GM12878 (cell line): ENCODE data around the gene MAL. TPM values are rescaled to one million over a fixed set of nuclear protein-coding genes. Genes with fewer than 3 reads are reported as not detected.

Experiments used
- ATAC-seq: fragments of 200-7000 bp; cut with Tn5 transposase; 3 replicates; pipeline ENCODE4 v1.9.1; 2020; ENCODE audit warnings: mild to moderate bottlenecking, moderate library complexity
- BruUV-seq: library from RNA; stranded (reverse); fragments of 400-500 nt; replicated peaks from 2 replicates; lab custom pipeline; 2021; lab: Mats Ljungman, UMichigan
- CTCF ChIA-PET: fragments of 300-600 bp; sonication (Branson Sonifier 250); formaldehyde crosslinking; extraction: SDS; loops from one replicate; lab custom pipeline; 2021; ENCODE audit warnings: inconsistent platforms; lab: Yijun Ruan, JAX
- POLR2A ChIA-PET: fragments of 350-600 bp; formaldehyde crosslinking; extraction: SDS; loops from one replicate; lab custom pipeline; 2021; ENCODE audit warnings: inconsistent platforms; lab: Charles Lee
- RAD21 ChIA-PET: fragments of 300-600 bp; sonication (Branson Sonifier 250); formaldehyde crosslinking; loops from one replicate; lab custom pipeline; 2023; ENCODE audit warnings: antibody characterized with exemption; ENCODE audit not compliant: unreplicated experiment; lab: Charles Lee
- SMC1A ChIA-PET: fragments of 300-600 bp; sonication (Branson Sonifier 250); formaldehyde crosslinking; loops from one replicate; lab custom pipeline; 2023; ENCODE audit not compliant: unreplicated experiment, uncharacterized antibody; lab: Charles Lee
- DNase-seq: peaks from one replicate; pipeline ENCODE4 v3.0.0-alpha.2; 2011; ENCODE audit warnings: low read depth, low spot score
- FAIRE-seq: peaks from 3 replicates; lab custom pipeline; 2011; peaks lifted over from hg19 to GRCh38; lab: Jason Lieb, UNC
- H2AFZ ChIP-seq: 2 replicates; pipeline ENCODE4 v1.6.0; 2011; ENCODE audit warnings: low read depth, low read length, control low read depth; ENCODE audit not compliant: control insufficient read depth
- H3K27ac ChIP-seq: 2 replicates; pipeline ENCODE4 v1.5.1; 2011; ENCODE audit warnings: control low read depth; ENCODE audit not compliant: control insufficient read depth, insufficient read depth
- H3K27me3 ChIP-seq, 2 experiments: replicated peaks in 1 of 2; 2 replicates each; pipeline versions ENCODE4 v1.6.0 to v1.6.1; 2011; ENCODE audit warnings: low read length in 1 of 2; ENCODE audit not compliant: control insufficient read depth in 2 of 2, insufficient read depth in 2 of 2
- H3K36me3 ChIP-seq, 2 experiments: 2 replicates each; pipeline ENCODE4 v1.5.1; 2011; ENCODE audit warnings: low read length in 1 of 2; ENCODE audit not compliant: control insufficient read depth in 2 of 2, insufficient read depth in 2 of 2
- H3K4me1 ChIP-seq: 2 replicates; pipeline ENCODE4 v1.6.1; 2011; ENCODE audit warnings: mild to moderate bottlenecking, low read length, moderate library complexity, mixed read lengths; ENCODE audit not compliant: control insufficient read depth, insufficient read depth
- H3K4me2 ChIP-seq: 2 replicates; pipeline ENCODE4 v1.6.0; 2011; ENCODE audit warnings: control low read depth; ENCODE audit not compliant: control insufficient read depth, insufficient read depth
- H3K4me3 ChIP-seq: fragments of 200-600 bp; sonication (generic); 2 replicates; pipeline ENCODE4 v1.5.1; 2016
- H3K79me2 ChIP-seq: 2 replicates; pipeline ENCODE4 v1.6.0; 2011; ENCODE audit warnings: low read length; ENCODE audit not compliant: control insufficient read depth, insufficient read depth
- H3K9ac ChIP-seq: 2 replicates; pipeline ENCODE4 v1.8.0; 2011; ENCODE audit warnings: low read length, control low read depth, mixed read lengths; ENCODE audit not compliant: control insufficient read depth, insufficient read depth
- H3K9me3 ChIP-seq: replicated peaks from 3 replicates; pipeline ENCODE4 v1.5.1; 2011; ENCODE audit warnings: mild to moderate bottlenecking, low read length; ENCODE audit not compliant: control insufficient read depth, insufficient read depth
- H4K20me1 ChIP-seq: 2 replicates; pipeline ENCODE4 v1.6.0; 2011; ENCODE audit not compliant: control insufficient read depth, insufficient read depth
- BACH1 ChIP-seq: fragments of 450-650 bp; IDR thresholded peaks from 2 replicates; pipeline ENCODE4 v1.6.1; 2017; ENCODE audit warnings: mild to moderate bottlenecking, borderline replicate concordance
- CHD4 ChIP-seq: fragments of 200-600 bp; sonication (generic); IDR thresholded peaks from 2 replicates; pipeline ENCODE4 v1.6.1; 2016; ENCODE audit warnings: mild to moderate bottlenecking
- FOS ChIP-seq: IDR thresholded peaks from 3 replicates; pipeline ENCODE4 v1.6.1; 2011; ENCODE audit warnings: borderline replicate concordance; ENCODE audit not compliant: insufficient read length; ENCODE audit errors: extremely low read depth
- HSF1 ChIP-seq: fragments of 150-350 bp; IDR thresholded peaks from 2 replicates; pipeline ENCODE4 v1.6.1; 2014; ENCODE audit warnings: mild to moderate bottlenecking, low read depth, low read length
- LARP7 ChIP-seq: fragments of 450-650 bp; IDR thresholded peaks from 2 replicates; pipeline ENCODE4 v1.6.1; 2017; ENCODE audit warnings: mild to moderate bottlenecking
- NFYB ChIP-seq: IDR thresholded peaks from 2 replicates; pipeline ENCODE4 v1.6.1; 2011; ENCODE audit warnings: low read depth, mild to moderate bottlenecking, low read length, improper control_type of control experiment, moderate library complexity; ENCODE audit not compliant: insufficient read depth
- RB1 ChIP-seq: fragments of 450-650 bp; formaldehyde crosslinking; IDR thresholded peaks from 2 replicates; pipeline ENCODE4 v1.6.1; 2017; ENCODE audit warnings: mild to moderate bottlenecking, borderline replicate concordance
- RELA ChIP-seq: fragments of 450-650 bp; IDR thresholded peaks from 2 replicates; pipeline ENCODE4 v1.8.0; 2014; ENCODE audit warnings: borderline replicate concordance; ENCODE audit not compliant: partially characterized antibody
- SKIL ChIP-seq: fragments of 450-650 bp; IDR thresholded peaks from 2 replicates; pipeline ENCODE4 v1.6.1; 2017; ENCODE audit warnings: mild to moderate bottlenecking, low read depth, inconsistent platforms; ENCODE audit not compliant: poor library complexity, severe bottlenecking
- SMARCA5 ChIP-seq: fragments of 450-650 bp; IDR thresholded peaks from 2 replicates; pipeline ENCODE4 v1.6.1; 2017; ENCODE audit warnings: mild to moderate bottlenecking
- SP1 ChIP-seq: IDR thresholded peaks from one replicate; pipeline ENCODE4 v1.6.1; 2011; ENCODE audit warnings: low read depth, low read length
- TCF12 ChIP-seq: IDR thresholded peaks from 2 replicates; pipeline ENCODE4 v1.6.1; 2011; ENCODE audit warnings: low read depth, mild to moderate bottlenecking, low read length
- ZZZ3 ChIP-seq: IDR thresholded peaks from 2 replicates; pipeline ENCODE4 v1.6.1; 2011; ENCODE audit warnings: low read depth; ENCODE audit not compliant: control insufficient read depth, insufficient read length
- WGBS: methylation state at CpG from one replicate; pipeline ENCODE4 v1.1.6; 2016; ENCODE audit warnings: low lambda C conversion rate; ENCODE audit not compliant: insufficient replicate concordance, insufficient coverage; ENCODE audit errors: missing lambda C conversion rate; 5-methylcytosine and 5-hydroxymethylcytosine counted together
- in situ Hi-C: fragments of 300-500 bp; cut with MboI; formaldehyde crosslinking; loops from 9 replicates; pipeline ENCODE4 v1.14.3; 2018; ENCODE audit warnings: mixed read lengths
- intact Hi-C: fragments of 100-400 bp; cut with micrococcal nuclease; formaldehyde crosslinking; loops from one replicate; pipeline ENCODE4 v1.14.2; 2022; ENCODE audit not compliant: unreplicated experiment
- polyA plus RNA-seq, 11 experiments: library from polyadenylated mRNA; depleted of rRNA in 4 of 11; unstranded in 6 of 11; stranded (reverse) in 5 of 11; fragments of >200 nt; fragmentation: Nextera tagmentation in 4 of 11; fragmentation: Illumina TruSeq in 1 of 11; extraction: Ambion mirVana in 4 of 11; extraction: Trizol in 1 of 11; gene quantifications; 1 replicate in 1 of 11; 2 replicates in 10 of 11; pipeline versions ENCODE4 v1.2.1 to v1.2.3, GENCODE V29; 2011 to 2016; ENCODE audit warnings: inconsistent platforms in 2 of 11, missing spikeins in 2 of 11, low read depth in 1 of 11
- total RNA-seq, 4 experiments: library from RNA; depleted of rRNA in 3 of 4; stranded (reverse); fragments of >200 nt in 3 of 4; fragmentation: Illumina TruSeq in 1 of 4; extraction: Trizol in 1 of 4; gene quantifications; 2 replicates each; pipeline versions ENCODE4 v1.2.1 to v1.2.3, GENCODE V29; 2013 to 2021

Gene MAL
- total and polyA plus RNA-seq, 10 of the 15 experiments (the other 5 are each of a cell fraction or from before 2014, with no cell fraction given), result 1.3 to 4.5 (median 1.7) TPM

GRCh38 chr2:95063086-95063958, 37.8 kb downstream of the MAL start (continued):
- TF ChIP-seq RELA, result peak; percentile 85
- peak; percentile 66 for TF ChIP-seq SKIL
- TF ChIP-seq HSF1, result no peak

GRCh38 chr2:95068256-95068655, 42.7 kb downstream of the MAL start:
- Histone ChIP-seq H3K4me3 (no peak overlapping the region), H3K4me2 (no peak overlapping the region), H4K20me1 (no peaks in the 10 kb centered on the region), H3K9me3 (no peaks in the 10 kb centered on the region), H3K9ac (no peak overlapping the region), H2AFZ (no peak overlapping the region), H3K4me1 (peaks cover 8% of the 10 kb centered on the region), H3K36me3 (no peaks in the 10 kb centered on the region), H3K27ac (no peak overlapping the region), H3K79me2 (no peaks in the 10 kb centered on the region), H3K27me3 (no peaks in the 10 kb centered on the region)
- 0% methylated on average over 2 of the region's 2 CpGs for WGBS
- intact Hi-C loops (no loop called here), in situ Hi-C loops (no loop called here)
- TF ChIP-seq SMARCA5 (no peak), NFYB (no peak), TCF12 (no peak), SP1 (no peak), ZZZ3 (no peak), LARP7 (no peak), CHD4 (no peak), BACH1 (no peak), RB1 (no peak), FOS (no peak)
- BruUV-seq, result no TSS peak
- DNase-seq (no peak), ATAC-seq (no peak), FAIRE-seq (no peak)
- RAD21 ChIA-PET, result interaction anchor here (1.4 to 1.6 kb wide), 2 partner anchors 11 to 46 kb away, joined by 5 read pairs; no protein-coding TSS in a partner anchor
- CTCF ChIA-PET, result interaction anchor here (0.8 to 9.1 kb wide), 4 partner anchors 8 to 45 kb away, joined by 3 to 154 read pairs (median 46); no protein-coding TSS in a partner anchor
- POLR2A ChIA-PET, result no interaction called here
- SMC1A ChIA-PET, result interaction anchor here (0.7 to 2.0 kb wide), 4 partner anchors 11 to 429 kb away, joined by 3 to 7 read pairs (median 4); no protein-coding TSS in a partner anchor
